ENCODE results near the gene HJV.

DNA sequence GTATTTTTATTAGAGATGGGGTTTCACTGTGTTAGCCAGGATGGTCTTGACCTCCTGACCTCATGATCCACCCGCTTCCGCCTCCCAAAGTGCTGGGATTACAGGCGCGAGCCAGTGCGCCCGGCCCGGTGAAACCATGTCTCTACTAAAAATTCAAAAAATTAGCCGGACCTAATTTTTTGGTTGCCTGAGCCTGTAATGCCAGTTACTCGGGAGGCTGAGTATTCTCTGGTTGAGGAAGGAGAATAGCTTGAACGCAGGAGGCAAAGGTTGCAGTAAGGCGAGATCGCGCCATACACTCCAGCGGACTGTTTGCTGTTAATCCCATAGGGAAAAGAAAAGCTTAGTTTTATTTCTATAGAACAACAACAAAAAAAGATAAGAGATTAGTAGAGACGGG, 29.9 kb upstream of the HJV start:
- TF ChIP-seq ZNF214 (tag by site-specific recombination; IDR thresholded peaks at IDR 0.05; ENCODE audit: borderline replicate concordance) (no peak), EGR2 (tag by site-specific recombination; IDR thresholded peaks at IDR 0.05; ENCODE audit: low read depth) (no peak), SP3 (tag by site-specific recombination; IDR thresholded peaks at IDR 0.05) (no peak), ZNF121 (tag by site-specific recombination; IDR thresholded peaks at IDR 0.05) (no peak), ZNF560 (tag by site-specific recombination; IDR thresholded peaks at IDR 0.05; ENCODE audit: borderline replicate concordance) (no peak), ZNF544 (tag by site-specific recombination; IDR thresholded peaks at IDR 0.05) (no peak), ZNF19 (tag by site-specific recombination; IDR thresholded peaks at IDR 0.05; ENCODE audit: low read depth) (no peak)
- TF ChIP-seq, protein P1, sequence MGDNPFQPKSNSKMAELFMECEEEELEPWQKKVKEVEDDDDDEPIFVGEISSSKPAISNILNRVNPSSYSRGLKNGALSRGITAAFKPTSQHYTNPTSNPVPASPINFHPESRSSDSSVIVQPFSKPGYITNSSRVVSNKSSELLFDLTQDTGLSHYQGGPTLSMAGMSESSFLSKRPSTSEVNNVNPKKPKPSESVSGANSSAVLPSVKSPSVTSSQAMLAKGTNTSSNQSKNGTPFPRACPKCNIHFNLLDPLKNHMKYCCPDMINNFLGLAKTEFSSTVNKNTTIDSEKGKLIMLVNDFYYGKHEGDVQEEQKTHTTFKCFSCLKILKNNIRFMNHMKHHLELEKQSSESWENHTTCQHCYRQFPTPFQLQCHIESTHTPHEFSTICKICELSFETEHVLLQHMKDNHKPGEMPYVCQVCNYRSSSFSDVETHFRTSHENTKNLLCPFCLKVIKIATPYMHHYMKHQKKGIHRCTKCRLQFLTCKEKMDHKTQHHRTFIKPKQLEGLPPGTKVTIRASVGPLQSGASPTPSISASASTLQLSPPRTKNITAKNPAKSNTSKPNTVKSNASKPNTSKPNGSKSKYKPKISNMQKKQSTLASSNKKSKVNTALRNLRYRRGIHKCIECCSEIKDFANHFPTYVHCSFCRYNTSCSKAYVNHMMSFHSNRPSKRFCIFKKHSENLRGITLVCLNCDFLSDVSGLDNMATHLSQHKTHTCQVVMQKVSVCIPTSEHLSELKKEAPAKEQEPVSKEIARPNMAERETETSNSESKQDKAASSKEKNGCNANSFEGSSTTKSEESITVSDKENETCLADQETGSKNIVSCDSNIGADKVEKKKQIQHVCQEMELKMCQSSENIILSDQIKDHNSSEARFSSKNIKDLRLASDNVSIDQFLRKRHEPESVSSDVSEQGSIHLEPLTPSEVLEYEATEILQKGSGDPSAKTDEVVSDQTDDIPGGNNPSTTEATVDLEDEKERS (tag by site-specific recombination; IDR thresholded peaks at IDR 0.05), result no peak
- TF ChIP-seq, protein P2, sequence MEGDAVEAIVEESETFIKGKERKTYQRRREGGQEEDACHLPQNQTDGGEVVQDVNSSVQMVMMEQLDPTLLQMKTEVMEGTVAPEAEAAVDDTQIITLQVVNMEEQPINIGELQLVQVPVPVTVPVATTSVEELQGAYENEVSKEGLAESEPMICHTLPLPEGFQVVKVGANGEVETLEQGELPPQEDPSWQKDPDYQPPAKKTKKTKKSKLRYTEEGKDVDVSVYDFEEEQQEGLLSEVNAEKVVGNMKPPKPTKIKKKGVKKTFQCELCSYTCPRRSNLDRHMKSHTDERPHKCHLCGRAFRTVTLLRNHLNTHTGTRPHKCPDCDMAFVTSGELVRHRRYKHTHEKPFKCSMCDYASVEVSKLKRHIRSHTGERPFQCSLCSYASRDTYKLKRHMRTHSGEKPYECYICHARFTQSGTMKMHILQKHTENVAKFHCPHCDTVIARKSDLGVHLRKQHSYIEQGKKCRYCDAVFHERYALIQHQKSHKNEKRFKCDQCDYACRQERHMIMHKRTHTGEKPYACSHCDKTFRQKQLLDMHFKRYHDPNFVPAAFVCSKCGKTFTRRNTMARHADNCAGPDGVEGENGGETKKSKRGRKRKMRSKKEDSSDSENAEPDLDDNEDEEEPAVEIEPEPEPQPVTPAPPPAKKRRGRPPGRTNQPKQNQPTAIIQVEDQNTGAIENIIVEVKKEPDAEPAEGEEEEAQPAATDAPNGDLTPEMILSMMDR (tag by site-specific recombination; IDR thresholded peaks at IDR 0.05), result no peak
- TF ChIP-seq, protein P3, sequence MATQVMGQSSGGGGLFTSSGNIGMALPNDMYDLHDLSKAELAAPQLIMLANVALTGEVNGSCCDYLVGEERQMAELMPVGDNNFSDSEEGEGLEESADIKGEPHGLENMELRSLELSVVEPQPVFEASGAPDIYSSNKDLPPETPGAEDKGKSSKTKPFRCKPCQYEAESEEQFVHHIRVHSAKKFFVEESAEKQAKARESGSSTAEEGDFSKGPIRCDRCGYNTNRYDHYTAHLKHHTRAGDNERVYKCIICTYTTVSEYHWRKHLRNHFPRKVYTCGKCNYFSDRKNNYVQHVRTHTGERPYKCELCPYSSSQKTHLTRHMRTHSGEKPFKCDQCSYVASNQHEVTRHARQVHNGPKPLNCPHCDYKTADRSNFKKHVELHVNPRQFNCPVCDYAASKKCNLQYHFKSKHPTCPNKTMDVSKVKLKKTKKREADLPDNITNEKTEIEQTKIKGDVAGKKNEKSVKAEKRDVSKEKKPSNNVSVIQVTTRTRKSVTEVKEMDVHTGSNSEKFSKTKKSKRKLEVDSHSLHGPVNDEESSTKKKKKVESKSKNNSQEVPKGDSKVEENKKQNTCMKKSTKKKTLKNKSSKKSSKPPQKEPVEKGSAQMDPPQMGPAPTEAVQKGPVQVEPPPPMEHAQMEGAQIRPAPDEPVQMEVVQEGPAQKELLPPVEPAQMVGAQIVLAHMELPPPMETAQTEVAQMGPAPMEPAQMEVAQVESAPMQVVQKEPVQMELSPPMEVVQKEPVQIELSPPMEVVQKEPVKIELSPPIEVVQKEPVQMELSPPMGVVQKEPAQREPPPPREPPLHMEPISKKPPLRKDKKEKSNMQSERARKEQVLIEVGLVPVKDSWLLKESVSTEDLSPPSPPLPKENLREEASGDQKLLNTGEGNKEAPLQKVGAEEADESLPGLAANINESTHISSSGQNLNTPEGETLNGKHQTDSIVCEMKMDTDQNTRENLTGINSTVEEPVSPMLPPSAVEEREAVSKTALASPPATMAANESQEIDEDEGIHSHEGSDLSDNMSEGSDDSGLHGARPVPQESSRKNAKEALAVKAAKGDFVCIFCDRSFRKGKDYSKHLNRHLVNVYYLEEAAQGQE (tag by site-specific recombination; IDR thresholded peaks at IDR 0.05), result no peak
- TF ChIP-seq, protein P4, sequence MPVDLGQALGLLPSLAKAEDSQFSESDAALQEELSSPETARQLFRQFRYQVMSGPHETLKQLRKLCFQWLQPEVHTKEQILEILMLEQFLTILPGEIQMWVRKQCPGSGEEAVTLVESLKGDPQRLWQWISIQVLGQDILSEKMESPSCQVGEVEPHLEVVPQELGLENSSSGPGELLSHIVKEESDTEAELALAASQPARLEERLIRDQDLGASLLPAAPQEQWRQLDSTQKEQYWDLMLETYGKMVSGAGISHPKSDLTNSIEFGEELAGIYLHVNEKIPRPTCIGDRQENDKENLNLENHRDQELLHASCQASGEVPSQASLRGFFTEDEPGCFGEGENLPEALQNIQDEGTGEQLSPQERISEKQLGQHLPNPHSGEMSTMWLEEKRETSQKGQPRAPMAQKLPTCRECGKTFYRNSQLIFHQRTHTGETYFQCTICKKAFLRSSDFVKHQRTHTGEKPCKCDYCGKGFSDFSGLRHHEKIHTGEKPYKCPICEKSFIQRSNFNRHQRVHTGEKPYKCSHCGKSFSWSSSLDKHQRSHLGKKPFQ (tag by site-specific recombination; IDR thresholded peaks at IDR 0.05), result no peak
